Measurements from ENCODE around the gene CPE.
"Not testable (repeated sequence)": the region's sequence is repeated elsewhere in the genome, so short reads cannot be mapped to it uniquely, and the experiment has no call there.

Gene CPE

GRCh38 chr4:165464376-165464775, 85.6 kb downstream of the CPE start:
- DNase-seq (ENCODE audit: low spot score): no peak

GRCh38 chr4:165464813-165465381, 86.1 kb downstream of the CPE start:
- DNase-seq (ENCODE audit: low spot score): peak; percentile 44

GRCh38 chr4:165470009-165470408, 91.2 kb downstream of the CPE start:
- no peak for DNase-seq (ENCODE audit: low spot score)

GRCh38 chr4:165472943-165473676, 94.3 kb downstream of the CPE start:
- no peak for DNase-seq (ENCODE audit: low spot score)

- DNase-seq (ENCODE audit: low spot score): no peak
Measured at GRCh38 chr4:165474784-165475705, 96.2 kb downstream of the CPE start.

- no peak for DNase-seq (ENCODE audit: low spot score)
Measured at GRCh38 chr4:165475706-165476070, 96.9 kb downstream of the CPE start.

GRCh38 chr4:165476214-165477098, 97.6 kb downstream of the CPE start:
- no peak for DNase-seq (ENCODE audit: low spot score)

- DNase-seq (ENCODE audit: low spot score): no peak
Measured at GRCh38 chr4:165477799-165478198, 99.0 kb downstream of the CPE start.

GRCh38 chr4:165478260-165478659, 99.5 kb downstream of the CPE start:
- no peak for DNase-seq (ENCODE audit: low spot score)

- no peak for DNase-seq (ENCODE audit: low spot score)
Measured at GRCh38 chr4:165481053-165481835, 102.4 kb downstream of the CPE start.

- no peak for DNase-seq (ENCODE audit: low spot score)
Measured at GRCh38 chr4:165489786-165490185, 111.0 kb downstream of the CPE start.

GRCh38 chr4:165492583-165492982, 113.8 kb downstream of the CPE start:
- DNase-seq (ENCODE audit: low spot score): not testable (repeated sequence)

- DNase-seq (ENCODE audit: low spot score): peak; percentile 29
Measured at GRCh38 chr4:165493359-165493758, 114.6 kb downstream of the CPE start.

GRCh38 chr4:165502916-165503907, 124.4 kb downstream of the CPE start:
- no peak for DNase-seq (ENCODE audit: low spot score)

- DNase-seq (ENCODE audit: low spot score): no peak
Measured at GRCh38 chr4:165504184-165504583, 125.4 kb downstream of the CPE start.

- no peak for DNase-seq (ENCODE audit: low spot score)
Measured at GRCh38 chr4:165505958-165506837, 127.4 kb downstream of the CPE start.

- DNase-seq (ENCODE audit: low spot score): no peak
Measured at GRCh38 chr4:165506849-165507248, 128.0 kb downstream of the CPE start.

GRCh38 chr4:165507381-165507780, 128.6 kb downstream of the CPE start:
- no peak for DNase-seq (ENCODE audit: low spot score)
